Measurements from ENCODE around the gene SIN3A. TPM values are rescaled to one million over a fixed set of nuclear protein-coding genes. Genes with fewer than 3 reads are reported as not detected.
"Not testable (repeated sequence)": the region's sequence is repeated elsewhere in the genome, so short reads cannot be mapped to it uniquely, and the experiment has no call there.

SIN3A gene
- total RNA-seq, 2 experiments from 2014 or later = 80.1 to 83.3 TPM

GRCh38 chr15:75352186-75353080, 99.1 kb downstream of the SIN3A start:
- intact Hi-C loops (cut with micrococcal nuclease) = no loop called here
- peaks cover 8% of the 10 kb centered on the region for H3K9me3 Mint-ChIP-seq
- no peak for DNase-seq
- H3K27ac Mint-ChIP-seq = no peak overlapping the region
- H3K36me3 Mint-ChIP-seq = peaks cover 7% of the 10 kb centered on the region
- peaks cover 23% of the 10 kb centered on the region for H3K4me1 Mint-ChIP-seq (ENCODE audit: low read depth)
- CTCF ChIA-PET = interaction anchor here (2.0 kb wide), 1 partner anchor 16 kb away, joined by 7 read pairs; no protein-coding TSS in a partner anchor
- POLR2A ChIA-PET = interaction anchor here (2.0 kb wide), 1 partner anchor 11 kb away, joined by 5 read pairs; no protein-coding TSS in a partner anchor
- H3K27me3 Mint-ChIP-seq = no peaks in the 10 kb centered on the region
- no peak overlapping the region for H3K4me3 Mint-ChIP-seq

- H3K27ac Mint-ChIP-seq = peak overlapping the region; percentile 79
- CTCF ChIA-PET = no interaction called here
- peaks cover 7% of the 10 kb centered on the region for H3K36me3 Mint-ChIP-seq
- H3K27me3 Mint-ChIP-seq = no peaks in the 10 kb centered on the region
- peak; percentile 24 for DNase-seq
- intact Hi-C loops (cut with micrococcal nuclease) = loop anchor here (2.0 kb wide), 1 partner anchor 100 kb away; the partner anchor contains the start of gene SIN3A
- POLR2A ChIA-PET = interaction anchor here (0.5 kb wide), 1 partner anchor 91 kb away, joined by 4 read pairs; no protein-coding TSS in a partner anchor
- no peak overlapping the region for H3K4me3 Mint-ChIP-seq
- H3K4me1 Mint-ChIP-seq (ENCODE audit: low read depth) = peaks cover 28% of the 10 kb centered on the region
- peaks cover 8% of the 10 kb centered on the region for H3K9me3 Mint-ChIP-seq
Observed at GRCh38 chr15:75350601-75351361, 100.7 kb downstream of the SIN3A start.

GRCh38 chr15:75349851-75350588, 101.5 kb downstream of the SIN3A start:
- Mint-ChIP-seq H3K9me3 (peaks cover 8% of the 10 kb centered on the region), H3K4me1 (ENCODE audit: low read depth) (peaks cover 28% of the 10 kb centered on the region), H3K4me3 (peak overlapping the region; percentile 25), H3K27me3 (no peaks in the 10 kb centered on the region), H3K27ac (peak overlapping the region; percentile 79), H3K36me3 (peaks cover 7% of the 10 kb centered on the region)
- ChIA-PET CTCF (interaction anchor here (2.1 kb wide), 1 partner anchor 17 kb away, joined by 10 read pairs; no protein-coding TSS in a partner anchor), POLR2A (no interaction called here)
- DNase-seq = peak; percentile 92
- intact Hi-C loops (cut with micrococcal nuclease) = loop anchor here (2.0 kb wide), 1 partner anchor 101 kb away; the partner anchor contains the start of gene SIN3A

- H3K9me3 Mint-ChIP-seq; DNase-seq; H3K36me3 Mint-ChIP-seq; H3K4me3 Mint-ChIP-seq; H3K27me3 Mint-ChIP-seq; intact Hi-C loops (cut with micrococcal nuclease); H3K27ac Mint-ChIP-seq: not testable (repeated sequence)
- peaks cover 28% of the 10 kb centered on the region for H3K4me1 Mint-ChIP-seq (ENCODE audit: low read depth)
- CTCF ChIA-PET = interaction anchor here (2.1 kb wide), 1 partner anchor 18 kb away, joined by 10 read pairs; no protein-coding TSS in a partner anchor
- POLR2A ChIA-PET = interaction anchor here (1.0 to 2.0 kb wide), 2 partner anchors 19 to 106 kb away, joined by 3 to 9 read pairs; partner anchors contain the start of gene MAN2C1
Observed at GRCh38 chr15:75349351-75349669, 102.2 kb downstream of the SIN3A start.

GRCh38 chr15:75348562-75349350, 102.7 kb downstream of the SIN3A start:
- DNase-seq = no peak
- no peaks in the 10 kb centered on the region for H3K27me3 Mint-ChIP-seq
- H3K4me1 Mint-ChIP-seq (ENCODE audit: low read depth) = peaks cover 28% of the 10 kb centered on the region
- intact Hi-C loops (cut with micrococcal nuclease) = no loop called here
- H3K27ac Mint-ChIP-seq = no peak overlapping the region
- peak overlapping the region; percentile 42 for H3K4me3 Mint-ChIP-seq
- peaks cover 7% of the 10 kb centered on the region for H3K36me3 Mint-ChIP-seq
- ChIA-PET POLR2A (interaction anchor here (1.0 to 2.0 kb wide), 3 partner anchors 20 to 106 kb away, joined by 3 to 9 read pairs (median 5); partner anchors contain the start of genes MAN2C1 and SIN3A), CTCF (interaction anchor here (2.1 kb wide), 1 partner anchor 19 kb away, joined by 10 read pairs; no protein-coding TSS in a partner anchor)
- H3K9me3 Mint-ChIP-seq = peaks cover 8% of the 10 kb centered on the region

GRCh38 chr15:75348034-75348561, 103.4 kb downstream of the SIN3A start:
- peaks cover 8% of the 10 kb centered on the region for H3K9me3 Mint-ChIP-seq
- H3K4me3 Mint-ChIP-seq = peak overlapping the region; percentile 79
- H3K27ac Mint-ChIP-seq = no peak overlapping the region
- DNase-seq = no peak
- H3K4me1 Mint-ChIP-seq (ENCODE audit: low read depth) = peaks cover 28% of the 10 kb centered on the region
- ChIA-PET POLR2A (interaction anchor here (1.1 to 2.0 kb wide), 3 partner anchors 20 to 106 kb away, joined by 5 to 9 read pairs (median 5); partner anchors contain the start of genes MAN2C1 and SIN3A), CTCF (interaction anchor here (1.3 to 2.1 kb wide), 2 partner anchors 19 kb away, joined by 7 to 10 read pairs; no protein-coding TSS in a partner anchor)
- H3K36me3 Mint-ChIP-seq = peaks cover 7% of the 10 kb centered on the region
- intact Hi-C loops (cut with micrococcal nuclease) = no loop called here
- H3K27me3 Mint-ChIP-seq = no peaks in the 10 kb centered on the region

DNA sequence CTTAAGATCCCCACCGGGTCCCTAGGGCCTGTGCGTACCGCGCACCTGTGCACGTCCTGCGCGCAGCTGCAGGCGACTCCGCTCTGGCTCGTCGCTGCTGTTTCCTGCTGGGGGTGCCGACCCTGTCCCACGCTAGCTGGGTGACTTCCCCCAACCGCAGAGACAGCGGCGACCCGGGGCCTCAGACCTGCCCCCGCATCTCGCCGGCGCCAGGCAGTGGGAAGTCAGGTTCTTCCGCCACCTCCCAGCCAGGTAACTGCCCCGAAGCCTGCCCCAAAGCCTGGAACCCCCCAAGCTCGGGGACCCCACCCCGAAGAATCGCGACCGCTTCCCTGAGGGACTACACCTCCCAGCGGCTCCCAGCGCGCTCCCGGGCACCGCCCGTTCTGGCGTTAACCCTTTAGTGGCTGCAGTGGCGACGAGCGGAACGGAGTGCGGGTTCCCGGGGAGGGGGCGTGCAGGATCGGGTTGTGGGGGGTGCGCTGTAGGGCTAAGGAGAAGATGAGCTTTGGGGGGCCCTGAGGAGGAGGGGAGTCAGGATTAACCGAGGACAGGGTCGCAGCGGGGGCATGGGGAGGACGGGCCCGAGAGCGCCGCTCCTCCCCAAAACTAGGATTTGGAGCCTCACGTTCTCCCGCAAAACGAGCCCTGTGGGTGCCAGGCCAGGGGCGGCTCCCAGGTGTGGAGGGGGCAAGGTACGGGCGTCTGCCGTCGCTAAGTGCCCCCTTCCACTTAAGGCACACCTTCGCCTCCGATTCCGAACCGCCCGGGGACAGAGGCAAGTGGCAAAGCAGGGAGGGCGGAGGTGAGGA, 104.1 kb downstream of the SIN3A start:
- H3K9me3 Mint-ChIP-seq = peaks cover 8% of the 10 kb centered on the region
- peak; percentile 68 for DNase-seq
- peak overlapping the region; percentile 26 for H3K27ac Mint-ChIP-seq
- peaks cover 7% of the 10 kb centered on the region for H3K36me3 Mint-ChIP-seq
- intact Hi-C loops (cut with micrococcal nuclease) = no loop called here
- no peaks in the 10 kb centered on the region for H3K27me3 Mint-ChIP-seq
- ChIA-PET POLR2A (interaction anchor here (0.9 to 2.0 kb wide), 4 partner anchors 21 to 108 kb away, joined by 3 to 9 read pairs (median 5); partner anchors contain the start of genes MAN2C1 and SIN3A), CTCF (interaction anchor here (0.9 to 1.3 kb wide), 2 partner anchors 11 to 20 kb away, joined by 3 to 7 read pairs; partner anchors contain the start of gene COMMD4)
- peak overlapping the region; percentile 79 for H3K4me3 Mint-ChIP-seq
- peaks cover 28% of the 10 kb centered on the region for H3K4me1 Mint-ChIP-seq (ENCODE audit: low read depth)

DNA sequence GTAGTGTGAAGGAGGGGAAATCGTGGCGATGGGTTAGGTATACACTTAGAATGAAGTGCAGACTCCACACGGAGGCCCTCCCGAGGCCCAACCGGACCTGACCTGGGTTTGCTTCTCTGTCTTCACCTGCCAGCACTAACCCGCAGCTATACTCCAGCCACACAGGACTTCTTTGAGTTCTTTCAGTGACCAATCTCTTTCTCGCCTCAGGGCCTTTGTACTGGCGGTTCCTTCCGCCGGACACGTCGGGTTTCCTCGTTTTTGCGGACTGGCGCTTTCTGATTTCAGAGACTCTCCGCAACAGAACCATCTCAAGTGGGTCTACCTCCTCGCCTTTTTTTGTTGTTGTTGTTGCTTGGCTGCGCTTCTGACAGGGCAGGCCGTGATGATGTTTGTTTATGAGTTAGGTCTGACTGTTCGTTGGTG, 104.7 kb downstream of the SIN3A start, which contains the start of gene NEIL1:
Gene NEIL1 (plus strand): TSS at position 244 of the 426 bp plus-strand sequence. CDS start 1,867 bp downstream, outside the sequence.
- peaks cover 28% of the 10 kb centered on the region for H3K4me1 Mint-ChIP-seq (ENCODE audit: low read depth)
- peak within 1 kb of the TSS; percentile 79 for H3K4me3 Mint-ChIP-seq
- intact Hi-C loops (cut with micrococcal nuclease) = no loop called here
- H3K27me3 Mint-ChIP-seq = no peaks in the 10 kb centered on the region
- ChIA-PET CTCF (interaction anchor here (0.9 to 1.3 kb wide), 2 partner anchors 11 to 21 kb away, joined by 3 to 7 read pairs; partner anchors contain the start of gene COMMD4), POLR2A (interaction anchor here (0.9 kb wide), 1 partner anchor 109 kb away, joined by 3 read pairs; no protein-coding TSS in a partner anchor)
- H3K27ac Mint-ChIP-seq = peak within 1 kb of the TSS; percentile 26
- H3K36me3 Mint-ChIP-seq = peaks cover 7% of the 10 kb centered on the region
- peaks cover 8% of the 10 kb centered on the region for H3K9me3 Mint-ChIP-seq
- no peak for DNase-seq

DNA sequence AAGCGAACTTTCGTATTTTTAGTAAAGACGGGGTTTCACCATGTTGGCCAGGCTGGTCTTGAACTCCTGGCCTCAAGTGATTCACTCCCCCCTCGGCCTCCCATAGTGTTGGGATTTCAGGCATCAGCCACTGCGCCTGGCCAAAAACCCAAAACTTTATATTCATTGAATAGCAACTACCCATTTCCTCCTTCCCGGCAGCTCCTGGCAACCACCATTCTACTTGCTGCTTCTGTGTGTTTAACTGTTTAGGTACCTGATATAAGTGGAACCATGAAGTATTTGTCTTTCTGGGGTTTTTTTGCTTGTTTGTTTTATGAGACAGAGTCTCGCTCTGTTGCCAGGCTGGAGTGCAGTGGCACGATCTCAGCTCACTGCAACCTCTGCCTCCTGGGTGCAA, 107.5 kb downstream of the SIN3A start:
- H3K27ac Mint-ChIP-seq; H3K4me3 Mint-ChIP-seq; H3K36me3 Mint-ChIP-seq; DNase-seq; POLR2A ChIA-PET; H3K4me1 Mint-ChIP-seq (ENCODE audit: low read depth); H3K27me3 Mint-ChIP-seq; H3K9me3 Mint-ChIP-seq; intact Hi-C loops (cut with micrococcal nuclease): not testable (repeated sequence)
- CTCF ChIA-PET = interaction anchor here (1.2 kb wide), 1 partner anchor 24 kb away, joined by 7 read pairs; no protein-coding TSS in a partner anchor

- DNase-seq = no peak
- peaks cover 7% of the 10 kb centered on the region for H3K36me3 Mint-ChIP-seq
- H3K4me1 Mint-ChIP-seq (ENCODE audit: low read depth) = peaks cover 8% of the 10 kb centered on the region
- ChIA-PET CTCF (no interaction called here), POLR2A (no interaction called here)
- no peaks in the 10 kb centered on the region for H3K9me3 Mint-ChIP-seq
- H3K27ac Mint-ChIP-seq = no peak overlapping the region
- H3K27me3 Mint-ChIP-seq = no peaks in the 10 kb centered on the region
- H3K4me3 Mint-ChIP-seq = no peak overlapping the region
- intact Hi-C loops (cut with micrococcal nuclease) = no loop called here
Observed at GRCh38 chr15:75342221-75342620, 109.3 kb downstream of the SIN3A start.
